HG02678 (cell line): ENCODE results near the gene TMEM156.
"Not testable (repeated sequence)": the region's sequence is repeated elsewhere in the genome, so short reads cannot be mapped to it uniquely, and the experiment has no call there.

ENCODE experiments used
- ATAC-seq: cut with Tn5 transposase; IDR thresholded peaks from one replicate; pipeline ENCODE4 v1.9.1; 2021; ENCODE audit warnings: mild to moderate bottlenecking, moderate library complexity; ENCODE audit not compliant: unreplicated experiment

Gene TMEM156

GRCh38 chr4:39043861-39044363 is 11.7 kb upstream of the TMEM156 start:
- no peak for ATAC-seq

- no peak for ATAC-seq
Observed at GRCh38 chr4:39043058-39043860, 11.1 kb upstream of the TMEM156 start.

GRCh38 chr4:39042366-39042765 is 10.2 kb upstream of the TMEM156 start:
- no peak for ATAC-seq

- no peak for ATAC-seq
Observed at GRCh38 chr4:39039108-39039507, 6.9 kb upstream of the TMEM156 start.

GRCh38 chr4:39037941-39038340 is 5.7 kb upstream of the TMEM156 start:
- ATAC-seq: no peak

GRCh38 chr4:39037491-39037825 is 5.2 kb upstream of the TMEM156 start:
- ATAC-seq: no peak

GRCh38 chr4:39036172-39036571 is 4.0 kb upstream of the TMEM156 start:
- no peak for ATAC-seq

- ATAC-seq: not testable (repeated sequence)
Observed at GRCh38 chr4:39031590-39032020, 604 bp downstream of the TMEM156 start.

- ATAC-seq: no peak
Observed at GRCh38 chr4:39030725-39031124, 1.5 kb downstream of the TMEM156 start.

- ATAC-seq: no peak
Observed at GRCh38 chr4:39029752-39030694, 2.2 kb downstream of the TMEM156 start.

GRCh38 chr4:39026096-39026495 is 6.1 kb downstream of the TMEM156 start:
- ATAC-seq: no peak

GRCh38 chr4:39025552-39026085 is 6.6 kb downstream of the TMEM156 start:
- ATAC-seq: no peak

GRCh38 chr4:39024311-39024865 is 7.8 kb downstream of the TMEM156 start:
- ATAC-seq: no peak

GRCh38 chr4:39023059-39023458 is 9.2 kb downstream of the TMEM156 start:
- ATAC-seq: no peak

GRCh38 chr4:39022241-39022640 is 10.0 kb downstream of the TMEM156 start:
- ATAC-seq: no peak

GRCh38 chr4:39021631-39022030 is 10.6 kb downstream of the TMEM156 start:
- no peak for ATAC-seq

GRCh38 chr4:39020130-39020529 is 12.1 kb downstream of the TMEM156 start:
- no peak for ATAC-seq

- no peak for ATAC-seq
Observed at GRCh38 chr4:39014028-39014427, 18.2 kb downstream of the TMEM156 start.

GRCh38 chr4:39004758-39005157 is 27.5 kb downstream of the TMEM156 start:
- ATAC-seq: no peak

GRCh38 chr4:39002058-39002457 is 30.2 kb downstream of the TMEM156 start:
- not testable (repeated sequence) for ATAC-seq

GRCh38 chr4:38995660-38996005 is 36.6 kb downstream of the TMEM156 start:
- no peak for ATAC-seq
